Keratinocyte (primary cell): Measurements from ENCODE around the gene MAML1. TPM values are rescaled to one million over a fixed set of nuclear protein-coding genes. Genes with fewer than 3 reads are reported as not detected.

Experiments used
- DNase-seq: peaks from one replicate; pipeline ENCODE4 v3.0.0-alpha.2; 2011; ENCODE audit warnings: low read depth, missing footprints, low spot score
- FAIRE-seq: peaks from 2 replicates; lab custom pipeline; 2011; peaks lifted over from hg19 to GRCh38; lab: Jason Lieb, UNC
- H2AFZ ChIP-seq: 2 replicates; pipeline ENCODE4 v1.6.0; 2012; ENCODE audit warnings: low read length, control low read depth, inconsistent platforms; ENCODE audit not compliant: control insufficient read depth
- H3K27ac ChIP-seq: 2 replicates; pipeline ENCODE4 v1.5.1; 2011; ENCODE audit warnings: low read length; ENCODE audit not compliant: control insufficient read depth, insufficient read depth
- H3K27me3 ChIP-seq: 3 replicates; pipeline ENCODE4 v1.6.0; 2011; ENCODE audit warnings: low read length; ENCODE audit not compliant: control insufficient read depth, insufficient read depth; ENCODE audit errors: extremely low read depth
- H3K36me3 ChIP-seq, 2 experiments: 2 replicates in 1 of 2; 3 replicates in 1 of 2; pipeline ENCODE4 v1.5.1; 2011; ENCODE audit warnings: low read length in 2 of 2, mild to moderate bottlenecking in 1 of 2; ENCODE audit not compliant: control insufficient read depth in 2 of 2, insufficient read depth in 2 of 2; ENCODE audit errors: extremely low read depth in 1 of 2
- H3K4me1 ChIP-seq: 3 replicates; pipeline ENCODE4 v1.5.1; 2011; ENCODE audit warnings: low read length; ENCODE audit not compliant: control insufficient read depth, insufficient read depth; ENCODE audit errors: extremely low read depth
- H3K4me2 ChIP-seq: 3 replicates; pipeline ENCODE4 v1.6.0; 2011; ENCODE audit warnings: low read depth, low read length; ENCODE audit not compliant: control insufficient read depth, insufficient read depth; ENCODE audit errors: extremely low read depth
- H3K4me3 ChIP-seq, 3 experiments: fragments of 200-600 bp in 1 of 3; sonication (generic) in 1 of 3; 2 replicates in 2 of 3; 3 replicates in 1 of 3; pipeline ENCODE4 v1.5.1; 2011 to 2016; ENCODE audit warnings: low read length in 3 of 3, mild to moderate bottlenecking in 3 of 3, control low read depth in 2 of 3, inconsistent platforms in 1 of 3, low read depth in 1 of 3, mixed read lengths in 1 of 3, mixed run types in 1 of 3, moderate library complexity in 1 of 3; ENCODE audit not compliant: control insufficient read depth in 2 of 3, insufficient read depth in 2 of 3; ENCODE audit errors: extremely low read depth in 1 of 3
- H3K79me2 ChIP-seq: 2 replicates; pipeline ENCODE4 v1.6.0; 2012; ENCODE audit warnings: low read length; ENCODE audit not compliant: control insufficient read depth, insufficient read depth
- H3K9ac ChIP-seq: 3 replicates; pipeline ENCODE4 v1.6.0; 2011; ENCODE audit warnings: low read length; ENCODE audit not compliant: control insufficient read depth, insufficient read depth; ENCODE audit errors: extremely low read depth
- H3K9me1 ChIP-seq: 3 replicates; pipeline ENCODE4 v1.6.0; 2011; ENCODE audit warnings: low read length; ENCODE audit not compliant: control insufficient read depth, insufficient read depth; ENCODE audit errors: extremely low read depth
- H3K9me3 ChIP-seq: 2 replicates; pipeline ENCODE4 v1.5.1; 2012; ENCODE audit warnings: low read depth, low read length; ENCODE audit not compliant: control insufficient read depth
- H4K20me1 ChIP-seq: 3 replicates; pipeline ENCODE4 v1.6.0; 2011; ENCODE audit warnings: low read length; ENCODE audit not compliant: control insufficient read depth, insufficient read depth; ENCODE audit errors: extremely low read depth
- EZH2 ChIP-seq: IDR thresholded peaks from one replicate; pipeline ENCODE4 v1.6.1; 2012; ENCODE audit warnings: inconsistent platforms, mild to moderate bottlenecking, low read length, moderate library complexity
- dilution Hi-C: fragments of 300-500 bp; cut with MboI; formaldehyde crosslinking; loops from one replicate; pipeline ENCODE4 v1.7.0; 2020; ENCODE audit warnings: low sequenced_read_pairs; ENCODE audit not compliant: extremely low pct_ligation_motif_present
- polyA plus RNA-seq, 5 experiments: library from polyadenylated mRNA; depleted of rRNA in 3 of 5; stranded (reverse) in 3 of 5; stranded (forward) in 1 of 5; unstranded in 1 of 5; fragments of >200 nt; gene quantifications; 1 replicate in 1 of 5; 2 replicates in 3 of 5; 3 replicates in 1 of 5; pipeline versions ENCODE4 v1.2.1 to v1.2.3, GENCODE V29; 2011 to 2012; ENCODE audit warnings: missing spikeins in 2 of 5, low read depth in 1 of 5, low replicate concordance in 1 of 5
- TF ChIP-seq, protein P1 (sequence below), 3 experiments: IDR thresholded peaks in 1 of 3; conservative IDR thresholded peaks in 1 of 3; optimal IDR thresholded peaks in 1 of 3; 2 replicates in 2 of 3; 3 replicates in 1 of 3; pipeline versions ENCODE3 to v1.5.1; 2011; ENCODE audit warnings: low read length in 3 of 3, mild to moderate bottlenecking in 3 of 3, moderate library complexity in 2 of 3, control low read depth in 1 of 3, inconsistent platforms in 1 of 3; ENCODE audit not compliant: insufficient read depth in 2 of 3; ENCODE audit errors: extremely low read depth in 1 of 3

MAML1 gene
- polyA plus RNA-seq, 1 donor (not counting 4 experiments of a cell fraction or from before 2014, with no cell fraction given): 4.9 TPM

DNA sequence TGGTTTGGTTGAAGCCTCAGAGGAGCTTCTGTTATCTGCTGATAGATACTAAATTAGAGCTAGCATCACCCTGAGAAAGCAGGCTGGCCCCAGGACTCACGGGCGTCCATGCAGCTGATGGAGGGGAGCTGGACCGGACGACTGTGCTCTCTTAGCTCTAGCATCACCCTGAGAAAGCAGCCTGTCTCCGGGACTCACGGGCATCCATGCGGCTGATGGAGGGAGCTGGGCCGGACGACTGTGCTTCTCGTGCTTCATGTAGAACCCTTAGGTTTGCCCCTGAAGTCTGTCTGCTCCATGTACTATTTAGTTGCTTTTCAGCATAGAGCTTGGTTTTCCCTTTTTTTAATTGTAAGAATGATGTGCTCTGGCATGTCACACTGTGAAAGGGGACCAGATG is 44.8 kb downstream of the MAML1 start:
- Histone ChIP-seq H3K9me3 (no peaks in the 10 kb centered on the region), H3K36me3 (peaks cover 20 to 34% of the 10 kb centered on the region in 2 experiments), H3K4me3 (no peak overlapping the region), H3K27ac (no peak overlapping the region), H3K9ac (no peak overlapping the region), H3K27me3 (no peaks in the 10 kb centered on the region), H2AFZ (no peak overlapping the region), H3K79me2 (no peaks in the 10 kb centered on the region), H3K4me2 (no peak overlapping the region), H4K20me1 (peaks cover 2% of the 10 kb centered on the region), H3K9me1 (no peaks in the 10 kb centered on the region), H3K4me1 (no peaks in the 10 kb centered on the region)
- FAIRE-seq: no peak
- TF ChIP-seq EZH2: no peak
- TF ChIP-seq, protein P1, sequence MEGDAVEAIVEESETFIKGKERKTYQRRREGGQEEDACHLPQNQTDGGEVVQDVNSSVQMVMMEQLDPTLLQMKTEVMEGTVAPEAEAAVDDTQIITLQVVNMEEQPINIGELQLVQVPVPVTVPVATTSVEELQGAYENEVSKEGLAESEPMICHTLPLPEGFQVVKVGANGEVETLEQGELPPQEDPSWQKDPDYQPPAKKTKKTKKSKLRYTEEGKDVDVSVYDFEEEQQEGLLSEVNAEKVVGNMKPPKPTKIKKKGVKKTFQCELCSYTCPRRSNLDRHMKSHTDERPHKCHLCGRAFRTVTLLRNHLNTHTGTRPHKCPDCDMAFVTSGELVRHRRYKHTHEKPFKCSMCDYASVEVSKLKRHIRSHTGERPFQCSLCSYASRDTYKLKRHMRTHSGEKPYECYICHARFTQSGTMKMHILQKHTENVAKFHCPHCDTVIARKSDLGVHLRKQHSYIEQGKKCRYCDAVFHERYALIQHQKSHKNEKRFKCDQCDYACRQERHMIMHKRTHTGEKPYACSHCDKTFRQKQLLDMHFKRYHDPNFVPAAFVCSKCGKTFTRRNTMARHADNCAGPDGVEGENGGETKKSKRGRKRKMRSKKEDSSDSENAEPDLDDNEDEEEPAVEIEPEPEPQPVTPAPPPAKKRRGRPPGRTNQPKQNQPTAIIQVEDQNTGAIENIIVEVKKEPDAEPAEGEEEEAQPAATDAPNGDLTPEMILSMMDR (optimal IDR thresholded peaks at IDR 0.05 in 1 of 3, IDR thresholded peaks at IDR 0.05 in 1 of 3, conservative IDR thresholded peaks at IDR 0.05 in 1 of 3; ENCODE audit: extremely low read depth in 1 of 3, insufficient read depth in 2 of 3, low read length in 3 of 3): no peak
- dilution Hi-C loops: no loop called here
- no peak for DNase-seq

DNA sequence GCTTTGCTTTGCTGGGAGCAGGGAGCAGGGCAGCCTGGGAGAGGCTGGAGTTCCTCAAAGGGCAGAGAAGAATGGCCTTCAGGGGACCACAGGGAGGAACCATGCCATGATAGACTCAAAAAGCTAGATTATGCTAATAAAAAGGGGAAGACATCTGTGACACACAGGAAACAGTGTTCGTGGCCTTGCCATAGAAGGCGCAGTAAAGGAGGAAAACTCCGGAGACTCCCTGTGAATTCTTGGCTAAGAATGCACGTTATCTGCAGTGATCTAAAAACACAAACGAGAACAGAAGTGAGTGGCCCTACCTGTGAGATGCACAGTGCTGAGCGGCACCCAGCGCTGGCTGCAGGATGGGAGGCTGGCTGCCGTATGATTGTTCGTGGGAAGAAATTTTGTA is 45.3 kb downstream of the MAML1 start:
- H3K4me1 ChIP-seq: no peaks in the 10 kb centered on the region
- no peak overlapping the region for H3K27ac ChIP-seq
- H3K79me2 ChIP-seq: no peaks in the 10 kb centered on the region
- no peaks in the 10 kb centered on the region for H3K9me1 ChIP-seq
- DNase-seq (no peak), FAIRE-seq (no peak)
- no peaks in the 10 kb centered on the region for H3K27me3 ChIP-seq
- peaks cover 2% of the 10 kb centered on the region for H4K20me1 ChIP-seq
- dilution Hi-C loops: no loop called here
- TF ChIP-seq EZH2: no peak
- TF ChIP-seq, protein P1 (optimal IDR thresholded peaks at IDR 0.05 in 1 of 3, IDR thresholded peaks at IDR 0.05 in 1 of 3, conservative IDR thresholded peaks at IDR 0.05 in 1 of 3; ENCODE audit: extremely low read depth in 1 of 3, insufficient read depth in 2 of 3, low read length in 3 of 3): no peak
- H3K36me3 ChIP-seq: peaks cover 20 to 34% of the 10 kb centered on the region in 2 experiments
- no peak overlapping the region for H3K4me3 ChIP-seq
- H3K9me3 ChIP-seq: no peaks in the 10 kb centered on the region
- H3K4me2 ChIP-seq: no peak overlapping the region
- no peak overlapping the region for H2AFZ ChIP-seq
- H3K9ac ChIP-seq: no peak overlapping the region
